NCI-H187 treated with DMSO at 0.1 percent for 48 hours (cell line): ENCODE data around the gene ZNF652.

Experiments used
- DNase-seq: peaks from one replicate; lab custom pipeline; 2025; lab: John Stamatoyannopoulos, UW

ZNF652 gene

GRCh38 chr17:49358641-49359247 lies 3.3 kb downstream of the ZNF652 start:
- no peak for DNase-seq

DNA sequence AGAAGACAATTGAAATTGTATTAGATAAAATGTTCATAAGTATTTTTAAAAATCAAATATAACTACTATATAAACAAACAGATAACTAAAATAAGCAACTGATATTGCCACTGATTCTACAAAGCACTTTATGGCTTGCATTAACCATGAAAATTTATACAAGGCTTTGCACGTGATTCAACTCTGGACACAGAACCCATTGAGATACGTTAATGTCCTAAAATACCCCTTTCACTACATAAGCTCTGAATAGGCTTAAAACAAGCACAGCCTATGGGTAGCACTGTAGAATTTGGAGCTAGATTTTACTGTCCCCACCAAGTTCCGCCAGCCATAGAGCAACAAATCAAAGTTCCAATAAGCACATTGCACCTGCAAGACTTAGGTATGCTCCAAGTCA lies 4.5 kb downstream of the ZNF652 start:
- DNase-seq: no peak

GRCh38 chr17:49356320-49356719 lies 5.7 kb downstream of the ZNF652 start:
- no peak for DNase-seq

- no peak for DNase-seq
These were observed 8.4 kb downstream of the ZNF652 start for GRCh38 chr17:49353607-49354006.

- no peak for DNase-seq
These were observed 9.4 kb downstream of the ZNF652 start for GRCh38 chr17:49352587-49353154.

DNA sequence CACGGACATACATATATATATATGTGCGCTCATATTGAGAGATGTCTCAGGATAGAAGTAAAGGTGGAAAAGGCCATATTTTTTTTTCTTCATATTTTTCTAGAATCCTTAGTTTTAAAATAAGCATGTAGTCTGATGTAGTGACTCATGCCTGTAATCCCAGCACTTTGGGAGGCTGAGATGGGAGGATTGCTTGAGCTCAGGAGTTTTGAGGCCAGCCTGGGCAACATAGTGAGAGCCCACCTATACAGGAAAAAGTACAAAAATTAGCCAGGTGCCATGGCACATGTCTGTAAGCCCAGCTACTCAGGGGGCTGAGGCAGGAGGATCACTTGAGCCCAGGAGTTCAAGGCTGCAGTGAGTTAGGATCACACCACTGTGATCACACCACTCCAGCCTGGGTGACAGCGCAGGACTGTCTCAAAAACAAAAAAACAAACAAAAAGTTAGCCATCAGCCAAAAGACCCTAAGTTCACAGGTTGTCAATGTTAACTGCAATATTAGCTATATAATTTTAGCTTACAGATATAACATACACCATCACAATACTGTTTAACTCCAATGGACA lies 10.4 kb downstream of the ZNF652 start:
- DNase-seq: no peak

DNA sequence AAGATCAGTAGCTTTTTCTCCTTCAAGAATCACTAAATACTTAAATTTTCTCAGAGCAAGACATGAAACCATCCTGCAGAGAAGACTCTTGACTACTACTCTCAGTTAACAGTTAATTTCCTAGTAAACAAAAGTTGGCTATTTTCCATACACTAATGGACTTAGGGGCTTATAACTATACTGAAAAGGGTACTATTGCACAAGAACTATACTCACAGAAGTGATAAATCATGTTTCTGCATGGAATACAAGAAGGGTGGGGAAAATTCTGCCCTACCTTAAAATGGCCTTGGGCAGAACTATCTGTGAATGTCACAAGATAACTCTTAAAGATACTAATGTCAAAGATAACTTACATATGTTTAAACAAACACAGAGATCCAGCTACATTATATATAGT lies 12.5 kb downstream of the ZNF652 start:
- no peak for DNase-seq

DNA sequence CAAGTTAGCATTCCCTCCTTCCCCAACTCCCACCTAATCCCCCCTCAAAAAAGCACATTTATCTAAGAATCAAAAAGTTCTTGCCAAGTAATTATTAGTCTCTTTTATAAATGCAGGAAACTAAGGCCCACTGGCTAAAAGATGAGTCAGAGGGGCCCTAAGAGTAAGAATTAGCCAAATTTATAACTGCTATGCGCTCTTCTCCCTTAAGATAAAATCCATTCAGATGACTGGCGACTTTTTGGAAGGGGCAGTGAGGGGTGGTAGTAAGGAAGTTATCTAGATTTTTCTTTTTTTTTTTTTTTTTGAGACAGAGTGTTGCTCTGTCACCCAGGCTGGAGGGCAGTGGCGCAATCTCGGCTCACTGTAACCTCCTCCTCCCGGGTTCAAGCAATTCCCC lies 17.1 kb downstream of the ZNF652 start:
- no peak for DNase-seq

- DNase-seq: no peak
These were observed 18.8 kb downstream of the ZNF652 start for GRCh38 chr17:49343273-49343672.

DNA sequence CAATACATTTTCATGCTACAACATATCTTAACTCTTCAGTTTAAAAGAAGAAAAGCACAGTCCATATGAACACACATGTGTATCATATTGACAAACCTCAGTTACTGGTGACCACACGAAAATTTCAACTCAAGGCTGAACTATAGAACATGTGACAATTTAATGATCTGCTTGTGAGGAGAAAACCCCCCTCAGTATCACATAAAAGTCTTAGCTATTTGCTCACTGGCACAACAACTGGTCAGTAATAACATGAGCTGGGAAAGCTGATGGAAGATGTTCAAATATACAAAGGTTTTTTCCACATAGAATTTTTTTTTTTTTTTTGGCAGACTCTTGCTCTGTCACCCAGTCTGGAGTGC lies 19.5 kb downstream of the ZNF652 start:
- DNase-seq: no peak

DNA sequence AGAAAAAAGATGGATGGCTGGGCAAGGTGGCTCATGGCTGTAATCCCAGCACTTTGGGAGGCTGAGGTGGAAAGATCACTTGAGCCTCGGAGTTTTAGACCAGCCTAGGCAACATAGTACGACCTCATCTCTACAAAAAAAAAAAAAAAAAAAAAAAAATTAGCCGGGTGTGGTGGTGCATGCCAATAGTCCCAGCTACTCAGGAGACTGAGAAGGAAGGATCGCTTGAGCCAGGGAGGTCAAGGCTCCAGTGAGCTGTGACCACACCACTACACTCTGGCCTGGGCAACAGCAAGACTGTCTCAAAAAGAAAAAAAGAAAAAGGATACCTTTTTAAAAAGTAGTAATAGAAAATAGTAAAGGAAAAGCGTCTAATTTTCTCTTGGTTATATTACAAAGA lies 20.7 kb downstream of the ZNF652 start:
- DNase-seq: no peak

GRCh38 chr17:49339354-49339753 lies 22.7 kb downstream of the ZNF652 start:
- DNase-seq: no peak

- DNase-seq: no peak
These were observed 23.2 kb downstream of the ZNF652 start for GRCh38 chr17:49338883-49339282.

DNA sequence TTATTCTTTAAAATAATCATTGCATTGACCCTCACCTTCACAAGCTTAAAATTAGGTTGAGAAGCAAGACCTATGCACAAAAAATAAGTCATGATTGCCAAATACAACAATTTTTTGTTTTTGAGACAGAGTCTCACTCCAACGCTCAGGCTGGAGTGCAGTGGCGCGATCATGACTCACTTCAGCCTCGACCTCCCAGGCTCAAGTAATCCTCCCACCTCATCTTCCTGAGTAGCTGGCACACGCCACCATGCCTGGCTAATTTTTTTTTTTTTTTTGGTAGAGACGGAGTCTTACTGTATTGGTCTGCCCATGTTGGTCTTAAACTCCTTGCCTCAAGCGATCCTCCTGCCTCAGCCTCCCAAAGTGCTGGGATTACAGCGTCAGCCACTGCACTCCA lies 24.2 kb downstream of the ZNF652 start:
- DNase-seq: no peak

DNA sequence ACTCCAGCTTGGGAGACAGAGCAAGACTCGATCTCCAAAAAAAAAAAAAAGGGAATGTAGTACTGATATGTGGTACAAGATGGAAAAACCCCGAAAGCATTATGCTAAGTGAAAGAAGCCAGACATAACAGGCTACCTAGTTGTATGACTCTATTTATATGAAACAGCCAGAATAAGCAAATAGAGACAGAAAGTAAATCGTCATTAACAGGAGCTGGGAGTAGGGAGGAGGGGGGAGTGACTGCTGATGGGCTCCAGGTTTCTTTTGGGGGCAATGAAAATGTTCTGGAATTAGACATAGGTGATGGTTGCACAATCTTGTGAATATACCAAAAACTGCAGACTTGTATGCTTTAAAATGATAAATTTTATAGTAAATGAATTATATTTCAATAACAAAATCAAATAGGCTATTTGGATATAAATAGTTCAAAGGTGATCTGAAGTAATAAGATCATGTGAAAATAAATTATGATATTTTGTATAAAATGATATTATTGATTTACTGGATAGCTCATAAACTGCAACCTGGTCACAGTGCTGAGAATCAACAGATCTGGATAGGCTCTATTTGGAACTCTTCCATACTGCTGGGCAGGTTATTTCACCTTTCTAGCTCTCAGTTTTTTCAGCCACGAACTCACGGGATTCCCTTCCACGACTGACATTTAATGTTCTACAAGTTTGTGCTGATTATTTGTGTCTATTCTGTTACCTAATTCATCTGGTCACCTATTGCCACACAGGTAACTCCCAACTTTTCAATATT lies 27.1 kb downstream of the ZNF652 start:
- no peak for DNase-seq

DNA sequence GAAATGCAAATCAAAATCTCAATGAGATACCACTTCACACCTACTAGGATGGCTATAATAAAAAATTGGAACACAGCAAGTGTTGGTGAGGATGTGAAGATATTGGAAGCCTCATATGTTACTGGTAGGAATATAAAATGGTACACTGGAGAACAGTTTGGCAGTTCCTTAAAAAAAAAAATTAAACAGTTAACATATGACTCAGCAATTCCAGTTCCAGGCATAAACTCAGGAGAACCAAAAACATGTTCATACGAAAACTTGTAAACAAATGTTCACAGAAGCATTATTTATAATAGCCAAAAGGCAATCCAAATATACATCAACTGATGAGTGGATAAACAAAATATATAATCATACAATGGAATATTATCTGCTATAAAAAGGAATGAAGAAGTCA lies 28.2 kb downstream of the ZNF652 start:
- no peak for DNase-seq

- no peak for DNase-seq
These were observed 33.9 kb downstream of the ZNF652 start for GRCh38 chr17:49327835-49328784.

DNA sequence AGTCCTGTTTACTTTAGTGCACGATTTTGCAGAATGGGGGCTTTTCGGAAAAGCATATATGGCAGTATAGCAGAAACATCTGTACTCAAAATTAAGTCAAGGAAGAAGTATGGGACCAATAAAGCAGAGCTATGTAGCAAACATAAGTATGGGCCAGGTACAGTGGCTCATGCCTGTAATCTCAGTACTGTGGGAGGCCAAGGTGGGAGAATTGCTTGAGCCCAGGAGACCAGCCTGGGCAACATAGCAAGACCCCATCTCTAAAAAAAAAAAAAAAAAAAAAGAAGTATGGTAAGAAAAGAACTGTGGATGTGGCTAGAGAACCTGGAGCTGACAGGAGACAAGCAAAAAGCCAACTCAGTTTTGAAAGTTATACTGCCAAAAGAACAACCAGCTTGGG lies 36.1 kb downstream of the ZNF652 start:
- no peak for DNase-seq

DNA sequence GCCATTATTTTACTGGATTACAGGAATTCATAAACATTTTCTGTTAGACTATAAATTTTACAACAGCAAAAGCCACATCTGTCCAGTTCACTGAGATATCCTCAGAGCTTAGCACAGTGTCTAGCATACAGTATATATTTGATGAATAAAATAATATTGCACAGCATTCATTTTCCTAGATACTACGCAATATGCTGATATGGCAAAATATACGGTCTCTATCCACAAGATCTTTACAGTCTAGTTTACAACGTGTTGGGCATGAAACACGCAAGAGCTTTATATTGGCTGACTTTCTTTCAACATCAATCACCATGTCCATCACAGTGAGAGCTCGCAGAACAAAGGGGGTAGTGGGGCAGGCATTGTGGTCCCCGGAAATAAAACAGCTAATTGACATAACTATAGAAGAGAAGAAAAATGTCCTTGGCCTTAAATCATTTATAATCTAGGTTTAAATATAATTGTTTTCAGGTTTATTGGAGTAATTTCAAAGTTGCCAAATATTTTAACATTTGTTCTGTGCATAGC lies 43.5 kb downstream of the ZNF652 start:
- DNase-seq: no peak

GRCh38 chr17:49316889-49317675 lies 45.0 kb downstream of the ZNF652 start:
- no peak for DNase-seq

- no peak for DNase-seq
These were observed 45.8 kb downstream of the ZNF652 start for GRCh38 chr17:49316258-49316570.
